A673 (cell line): ENCODE data around the gene PIK3R6.

Experiments
- EZH2 ChIP-seq: fragments of 200-600 bp; sonication (generic); IDR thresholded peaks from 2 replicates; pipeline ENCODE4 v1.6.1; 2017; ENCODE audit warnings: borderline replicate concordance, low read depth, mild to moderate bottlenecking, mixed read lengths, antibody characterized with exemption, low read length; ENCODE audit not compliant: poor library complexity, severe bottlenecking
- TF ChIP-seq, protein P1 (sequence below): fragments of 300-800, 200-600 bp; sonication (generic); conservative IDR thresholded peaks from 2 replicates; pipeline ENCODE4 v1.5.1; 2017; ENCODE audit warnings: low read depth, mild to moderate bottlenecking, antibody characterized with exemption, low read length, moderate library complexity, mixed read lengths

DNA sequence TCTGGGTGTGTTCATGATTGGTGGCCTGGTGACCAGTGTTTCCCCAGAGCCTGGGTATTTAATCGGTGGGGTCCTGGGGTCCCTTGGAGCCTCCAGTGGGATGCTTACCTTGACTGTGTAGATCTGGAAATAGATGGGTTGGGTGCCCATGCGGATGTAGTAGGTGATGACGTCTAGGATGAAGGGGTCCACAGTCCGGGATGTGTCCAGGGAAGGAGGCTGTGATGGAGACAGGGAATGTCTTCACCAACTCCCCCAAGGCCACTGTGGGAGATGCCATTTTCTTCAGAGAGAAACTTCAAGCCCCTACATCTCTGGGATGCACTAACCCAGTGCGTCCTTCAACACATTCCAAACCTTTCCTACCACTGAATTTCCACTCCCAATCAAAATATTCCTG lies 44.2 kb downstream of the PIK3R6 start:
- TF ChIP-seq, protein P1, sequence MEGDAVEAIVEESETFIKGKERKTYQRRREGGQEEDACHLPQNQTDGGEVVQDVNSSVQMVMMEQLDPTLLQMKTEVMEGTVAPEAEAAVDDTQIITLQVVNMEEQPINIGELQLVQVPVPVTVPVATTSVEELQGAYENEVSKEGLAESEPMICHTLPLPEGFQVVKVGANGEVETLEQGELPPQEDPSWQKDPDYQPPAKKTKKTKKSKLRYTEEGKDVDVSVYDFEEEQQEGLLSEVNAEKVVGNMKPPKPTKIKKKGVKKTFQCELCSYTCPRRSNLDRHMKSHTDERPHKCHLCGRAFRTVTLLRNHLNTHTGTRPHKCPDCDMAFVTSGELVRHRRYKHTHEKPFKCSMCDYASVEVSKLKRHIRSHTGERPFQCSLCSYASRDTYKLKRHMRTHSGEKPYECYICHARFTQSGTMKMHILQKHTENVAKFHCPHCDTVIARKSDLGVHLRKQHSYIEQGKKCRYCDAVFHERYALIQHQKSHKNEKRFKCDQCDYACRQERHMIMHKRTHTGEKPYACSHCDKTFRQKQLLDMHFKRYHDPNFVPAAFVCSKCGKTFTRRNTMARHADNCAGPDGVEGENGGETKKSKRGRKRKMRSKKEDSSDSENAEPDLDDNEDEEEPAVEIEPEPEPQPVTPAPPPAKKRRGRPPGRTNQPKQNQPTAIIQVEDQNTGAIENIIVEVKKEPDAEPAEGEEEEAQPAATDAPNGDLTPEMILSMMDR = no peak
- no peak for TF ChIP-seq EZH2
